Adrenal gland (tissue), 5 donors: Measurements from ENCODE around the gene SV2C.

Experiments
- POLR2A ChIP-seq, 2 donors: fragments of 450-650 bp; IDR thresholded peaks; one replicate each; pipeline ENCODE4 v1.6.1; 2017; ENCODE audit warnings: antibody characterized with exemption in 2 of 2, mild to moderate bottlenecking in 2 of 2, moderate library complexity in 1 of 2
- TF ChIP-seq, protein P1 (sequence below), 6 experiments: fragments of 450-650 bp in 4 of 6; fragments of 200-600 bp in 2 of 6; sonication (generic) in 1 of 6; IDR thresholded peaks; 1 replicate in 5 of 6; 2 replicates in 1 of 6; pipeline versions ENCODE4 v1.5.1 to v1.8.0; 2016 to 2021; ENCODE audit warnings: antibody characterized with exemption in 6 of 6, mild to moderate bottlenecking in 2 of 6, moderate library complexity in 1 of 6
- donor health status: DM: no; HTN: no; CAD: no.

DNA sequence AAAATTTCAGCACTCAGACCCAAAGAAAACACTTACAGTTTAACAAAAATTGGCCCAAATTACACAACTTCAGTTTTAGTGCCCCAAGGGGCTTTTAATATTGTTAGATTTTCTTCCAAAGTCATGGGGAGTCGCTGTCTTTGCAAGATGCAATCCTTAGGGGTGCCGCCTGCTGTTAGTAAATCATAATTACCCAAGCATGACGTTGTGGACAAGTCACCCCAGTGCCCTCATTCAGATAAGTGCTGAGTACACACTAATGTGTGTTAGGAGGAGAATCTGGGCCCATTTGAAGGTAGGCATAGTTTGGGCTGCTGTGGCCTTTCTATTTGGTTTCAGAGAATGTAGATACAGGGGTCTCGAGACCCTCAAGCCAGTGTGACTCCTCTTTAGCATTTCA lies 138.1 kb downstream of the SV2C start:
- TF ChIP-seq, protein P1, sequence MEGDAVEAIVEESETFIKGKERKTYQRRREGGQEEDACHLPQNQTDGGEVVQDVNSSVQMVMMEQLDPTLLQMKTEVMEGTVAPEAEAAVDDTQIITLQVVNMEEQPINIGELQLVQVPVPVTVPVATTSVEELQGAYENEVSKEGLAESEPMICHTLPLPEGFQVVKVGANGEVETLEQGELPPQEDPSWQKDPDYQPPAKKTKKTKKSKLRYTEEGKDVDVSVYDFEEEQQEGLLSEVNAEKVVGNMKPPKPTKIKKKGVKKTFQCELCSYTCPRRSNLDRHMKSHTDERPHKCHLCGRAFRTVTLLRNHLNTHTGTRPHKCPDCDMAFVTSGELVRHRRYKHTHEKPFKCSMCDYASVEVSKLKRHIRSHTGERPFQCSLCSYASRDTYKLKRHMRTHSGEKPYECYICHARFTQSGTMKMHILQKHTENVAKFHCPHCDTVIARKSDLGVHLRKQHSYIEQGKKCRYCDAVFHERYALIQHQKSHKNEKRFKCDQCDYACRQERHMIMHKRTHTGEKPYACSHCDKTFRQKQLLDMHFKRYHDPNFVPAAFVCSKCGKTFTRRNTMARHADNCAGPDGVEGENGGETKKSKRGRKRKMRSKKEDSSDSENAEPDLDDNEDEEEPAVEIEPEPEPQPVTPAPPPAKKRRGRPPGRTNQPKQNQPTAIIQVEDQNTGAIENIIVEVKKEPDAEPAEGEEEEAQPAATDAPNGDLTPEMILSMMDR (IDR thresholded peaks at IDR 0.05) = no peak
- no peak for TF ChIP-seq POLR2A (IDR thresholded peaks at IDR 0.05)
